Keratinocyte (primary cell): ENCODE measurements around the gene TMEM107. TPM values are rescaled to one million over a fixed set of nuclear protein-coding genes. Genes with fewer than 3 reads are reported as not detected.

Source experiments
- DNase-seq: peaks from one replicate; pipeline ENCODE4 v3.0.0-alpha.2; 2011; ENCODE audit warnings: low read depth, missing footprints, low spot score
- FAIRE-seq: peaks from 2 replicates; lab custom pipeline; 2011; peaks lifted over from hg19 to GRCh38; lab: Jason Lieb, UNC
- H2AFZ ChIP-seq: 2 replicates; pipeline ENCODE4 v1.6.0; 2012; ENCODE audit warnings: low read length, control low read depth, inconsistent platforms; ENCODE audit not compliant: control insufficient read depth
- H3K27ac ChIP-seq: 2 replicates; pipeline ENCODE4 v1.5.1; 2011; ENCODE audit warnings: low read length; ENCODE audit not compliant: control insufficient read depth, insufficient read depth
- H3K27me3 ChIP-seq: 3 replicates; pipeline ENCODE4 v1.6.0; 2011; ENCODE audit warnings: low read length; ENCODE audit not compliant: control insufficient read depth, insufficient read depth; ENCODE audit errors: extremely low read depth
- H3K36me3 ChIP-seq, 2 experiments: 2 replicates in 1 of 2; 3 replicates in 1 of 2; pipeline ENCODE4 v1.5.1; 2011; ENCODE audit warnings: low read length in 2 of 2, mild to moderate bottlenecking in 1 of 2; ENCODE audit not compliant: control insufficient read depth in 2 of 2, insufficient read depth in 2 of 2; ENCODE audit errors: extremely low read depth in 1 of 2
- H3K4me1 ChIP-seq: 3 replicates; pipeline ENCODE4 v1.5.1; 2011; ENCODE audit warnings: low read length; ENCODE audit not compliant: control insufficient read depth, insufficient read depth; ENCODE audit errors: extremely low read depth
- H3K4me2 ChIP-seq: 3 replicates; pipeline ENCODE4 v1.6.0; 2011; ENCODE audit warnings: low read depth, low read length; ENCODE audit not compliant: control insufficient read depth, insufficient read depth; ENCODE audit errors: extremely low read depth
- H3K4me3 ChIP-seq, 3 experiments: fragments of 200-600 bp in 1 of 3; sonication (generic) in 1 of 3; 2 replicates in 2 of 3; 3 replicates in 1 of 3; pipeline ENCODE4 v1.5.1; 2011 to 2016; ENCODE audit warnings: low read length in 3 of 3, mild to moderate bottlenecking in 3 of 3, control low read depth in 2 of 3, inconsistent platforms in 1 of 3, low read depth in 1 of 3, mixed read lengths in 1 of 3, mixed run types in 1 of 3, moderate library complexity in 1 of 3; ENCODE audit not compliant: control insufficient read depth in 2 of 3, insufficient read depth in 2 of 3; ENCODE audit errors: extremely low read depth in 1 of 3
- H3K79me2 ChIP-seq: 2 replicates; pipeline ENCODE4 v1.6.0; 2012; ENCODE audit warnings: low read length; ENCODE audit not compliant: control insufficient read depth, insufficient read depth
- H3K9ac ChIP-seq: 3 replicates; pipeline ENCODE4 v1.6.0; 2011; ENCODE audit warnings: low read length; ENCODE audit not compliant: control insufficient read depth, insufficient read depth; ENCODE audit errors: extremely low read depth
- H3K9me1 ChIP-seq: 3 replicates; pipeline ENCODE4 v1.6.0; 2011; ENCODE audit warnings: low read length; ENCODE audit not compliant: control insufficient read depth, insufficient read depth; ENCODE audit errors: extremely low read depth
- H3K9me3 ChIP-seq: 2 replicates; pipeline ENCODE4 v1.5.1; 2012; ENCODE audit warnings: low read depth, low read length; ENCODE audit not compliant: control insufficient read depth
- H4K20me1 ChIP-seq: 3 replicates; pipeline ENCODE4 v1.6.0; 2011; ENCODE audit warnings: low read length; ENCODE audit not compliant: control insufficient read depth, insufficient read depth; ENCODE audit errors: extremely low read depth
- EZH2 ChIP-seq: IDR thresholded peaks from one replicate; pipeline ENCODE4 v1.6.1; 2012; ENCODE audit warnings: inconsistent platforms, mild to moderate bottlenecking, low read length, moderate library complexity
- dilution Hi-C: fragments of 300-500 bp; cut with MboI; formaldehyde crosslinking; loops from one replicate; pipeline ENCODE4 v1.7.0; 2020; ENCODE audit warnings: low sequenced_read_pairs; ENCODE audit not compliant: extremely low pct_ligation_motif_present
- polyA plus RNA-seq, 5 experiments: library from polyadenylated mRNA; depleted of rRNA in 3 of 5; stranded (reverse) in 3 of 5; stranded (forward) in 1 of 5; unstranded in 1 of 5; fragments of >200 nt; gene quantifications; 1 replicate in 1 of 5; 2 replicates in 3 of 5; 3 replicates in 1 of 5; pipeline versions ENCODE4 v1.2.1 to v1.2.3, GENCODE V29; 2011 to 2012; ENCODE audit warnings: missing spikeins in 2 of 5, low read depth in 1 of 5, low replicate concordance in 1 of 5
- TF ChIP-seq, protein P1 (sequence below), 3 experiments: IDR thresholded peaks in 1 of 3; conservative IDR thresholded peaks in 1 of 3; optimal IDR thresholded peaks in 1 of 3; 2 replicates in 2 of 3; 3 replicates in 1 of 3; pipeline versions ENCODE3 to v1.5.1; 2011; ENCODE audit warnings: low read length in 3 of 3, mild to moderate bottlenecking in 3 of 3, moderate library complexity in 2 of 3, control low read depth in 1 of 3, inconsistent platforms in 1 of 3; ENCODE audit not compliant: insufficient read depth in 2 of 3; ENCODE audit errors: extremely low read depth in 1 of 3

TMEM107 gene
- polyA plus RNA-seq, 1 donor (not counting 4 experiments of a cell fraction or from before 2014, with no cell fraction given), result 19.0 TPM

DNA sequence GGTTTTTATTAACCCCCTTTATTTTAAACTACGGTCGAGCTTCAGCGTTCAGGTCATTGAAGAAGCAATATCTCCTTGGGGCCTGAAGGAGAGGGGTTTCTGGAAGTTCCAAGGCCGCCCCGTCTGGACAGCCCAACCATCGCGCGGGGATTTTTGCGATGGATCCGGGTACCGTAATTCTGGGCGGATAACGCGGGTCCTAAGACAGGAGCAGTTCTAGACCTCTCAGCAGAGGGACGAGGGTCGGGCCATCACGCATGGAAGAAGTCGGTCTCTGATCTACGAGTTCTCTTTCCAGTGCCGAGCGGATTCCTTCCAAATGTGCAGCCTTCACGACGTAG, 10.2 kb upstream of the TMEM107 start:
- dilution Hi-C loops, result no loop called here
- FAIRE-seq, result peak; percentile 55
- Histone ChIP-seq H3K36me3 (no peaks in the 10 kb centered on the region), H3K27ac (peak overlapping the region; percentile 64), H3K4me2 (peak overlapping the region; percentile 75), H3K9ac (peak overlapping the region; percentile 83), H3K9me3 (no peaks in the 10 kb centered on the region), H3K4me3 (peak overlapping the region; percentile 68 to 93 (median 93)), H3K27me3 (no peaks in the 10 kb centered on the region), H3K79me2 (peaks cover 14% of the 10 kb centered on the region), H3K9me1 (no peaks in the 10 kb centered on the region), H2AFZ (peak overlapping the region; percentile 97), H3K4me1 (peaks cover 24% of the 10 kb centered on the region), H4K20me1 (no peaks in the 10 kb centered on the region)
- TF ChIP-seq EZH2, result no peak
- TF ChIP-seq, protein P1, sequence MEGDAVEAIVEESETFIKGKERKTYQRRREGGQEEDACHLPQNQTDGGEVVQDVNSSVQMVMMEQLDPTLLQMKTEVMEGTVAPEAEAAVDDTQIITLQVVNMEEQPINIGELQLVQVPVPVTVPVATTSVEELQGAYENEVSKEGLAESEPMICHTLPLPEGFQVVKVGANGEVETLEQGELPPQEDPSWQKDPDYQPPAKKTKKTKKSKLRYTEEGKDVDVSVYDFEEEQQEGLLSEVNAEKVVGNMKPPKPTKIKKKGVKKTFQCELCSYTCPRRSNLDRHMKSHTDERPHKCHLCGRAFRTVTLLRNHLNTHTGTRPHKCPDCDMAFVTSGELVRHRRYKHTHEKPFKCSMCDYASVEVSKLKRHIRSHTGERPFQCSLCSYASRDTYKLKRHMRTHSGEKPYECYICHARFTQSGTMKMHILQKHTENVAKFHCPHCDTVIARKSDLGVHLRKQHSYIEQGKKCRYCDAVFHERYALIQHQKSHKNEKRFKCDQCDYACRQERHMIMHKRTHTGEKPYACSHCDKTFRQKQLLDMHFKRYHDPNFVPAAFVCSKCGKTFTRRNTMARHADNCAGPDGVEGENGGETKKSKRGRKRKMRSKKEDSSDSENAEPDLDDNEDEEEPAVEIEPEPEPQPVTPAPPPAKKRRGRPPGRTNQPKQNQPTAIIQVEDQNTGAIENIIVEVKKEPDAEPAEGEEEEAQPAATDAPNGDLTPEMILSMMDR (optimal IDR thresholded peaks at IDR 0.05 in 1 of 3, IDR thresholded peaks at IDR 0.05 in 1 of 3, conservative IDR thresholded peaks at IDR 0.05 in 1 of 3; ENCODE audit: extremely low read depth in 1 of 3, insufficient read depth in 2 of 3, low read length in 3 of 3), result peak in 1 of 3 experiments; percentile 37
- no peak for DNase-seq

DNA sequence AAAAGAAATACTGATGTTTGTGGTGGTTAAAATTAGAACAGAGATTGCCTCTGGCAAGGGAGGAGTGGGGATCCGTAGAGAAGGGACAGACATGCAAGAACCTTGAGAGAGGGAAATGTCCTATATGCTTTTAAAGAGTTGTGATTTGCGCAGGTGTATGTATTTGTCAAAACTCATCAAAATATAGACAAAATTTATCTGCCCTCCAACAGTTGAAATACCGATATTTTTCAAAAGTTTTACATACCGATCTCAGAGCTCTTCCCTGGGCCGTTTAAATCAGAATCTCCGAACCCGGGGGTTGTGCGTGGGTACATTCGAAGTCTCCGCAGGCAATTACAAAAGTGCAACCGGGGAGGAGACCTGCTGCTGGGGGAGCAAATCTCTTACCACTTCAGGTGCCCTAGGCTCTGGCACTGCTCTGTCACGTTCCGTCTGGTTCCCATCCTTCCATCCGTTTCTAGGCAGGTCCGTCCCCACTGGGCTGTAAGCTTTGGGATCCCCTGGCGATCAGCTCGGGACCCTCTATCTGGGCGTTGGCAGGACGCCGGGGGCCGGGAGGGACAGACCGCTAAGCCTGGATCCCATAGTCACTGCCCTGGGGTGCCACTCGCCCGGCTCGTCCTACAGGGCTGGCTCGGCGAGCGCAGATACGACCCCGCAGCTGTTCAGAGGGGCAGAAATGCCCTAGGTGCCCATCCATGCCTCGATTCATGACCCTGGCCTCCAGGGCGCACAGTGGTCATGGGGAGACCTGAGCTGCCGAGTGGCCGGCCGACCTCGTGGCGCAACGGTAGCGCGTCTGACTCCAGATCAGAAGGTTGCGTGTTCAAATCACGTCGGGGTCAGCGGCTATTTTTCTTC, 9.6 kb upstream of the TMEM107 start:
- H3K9ac ChIP-seq, result peak overlapping the region; percentile 83
- FAIRE-seq, result no peak
- no peaks in the 10 kb centered on the region for H3K9me1 ChIP-seq
- H3K27ac ChIP-seq, result peak overlapping the region; percentile 64
- dilution Hi-C loops, result no loop called here
- peak overlapping the region; percentile 88 for H2AFZ ChIP-seq
- H3K4me2 ChIP-seq, result peak overlapping the region; percentile 75
- no peaks in the 10 kb centered on the region for H4K20me1 ChIP-seq
- H3K36me3 ChIP-seq, result no peaks in the 10 kb centered on the region
- H3K27me3 ChIP-seq, result no peaks in the 10 kb centered on the region
- no peaks in the 10 kb centered on the region for H3K9me3 ChIP-seq
- DNase-seq, result no peak
- H3K4me1 ChIP-seq, result peaks cover 24% of the 10 kb centered on the region
- peak overlapping the region; percentile 68 to 93 (median 93) for H3K4me3 ChIP-seq
- H3K79me2 ChIP-seq, result peaks cover 14% of the 10 kb centered on the region
- no peak for TF ChIP-seq EZH2
- TF ChIP-seq, protein P1 (optimal IDR thresholded peaks at IDR 0.05 in 1 of 3, IDR thresholded peaks at IDR 0.05 in 1 of 3, conservative IDR thresholded peaks at IDR 0.05 in 1 of 3; ENCODE audit: extremely low read depth in 1 of 3, insufficient read depth in 2 of 3, low read length in 3 of 3), result no peak
